Measurements from ENCODE around the gene CNTNAP2.

- TF ChIP-seq POLR2A (IDR thresholded peaks at IDR 0.05), result no peak
- no peak for TF ChIP-seq CTCF (IDR thresholded peaks at IDR 0.05)
Observed at GRCh38 chr7:146892151-146892550, 775.5 kb downstream of the CNTNAP2 start.
